Gastroesophageal sphincter (tissue), 3 donors: Measurements from ENCODE around the gene CFP.

ENCODE experiments used
- CTCF ChIP-seq, 4 experiments: fragments of 200-600 bp in 2 of 4; fragments of 450-650 bp in 2 of 4; sonication (generic) in 1 of 4; IDR thresholded peaks; one replicate each; pipeline ENCODE4 v1.5.1; 2017 to 2019; ENCODE audit warnings: antibody characterized with exemption in 4 of 4, mild to moderate bottlenecking in 2 of 4, moderate library complexity in 2 of 4
- EP300 ChIP-seq: sonication (generic); formaldehyde crosslinking; IDR thresholded peaks from one replicate; pipeline ENCODE4 v1.6.1; 2017; ENCODE audit warnings: antibody characterized with exemption, mild to moderate bottlenecking
- POLR2A ChIP-seq, 2 donors: fragments of 450-650 bp; IDR thresholded peaks; one replicate each; pipeline ENCODE4 v1.6.1; 2017; ENCODE audit warnings: antibody characterized with exemption in 2 of 2, mild to moderate bottlenecking in 2 of 2, moderate library complexity in 1 of 2
- POLR2AphosphoS5 ChIP-seq: sonication (generic); formaldehyde crosslinking; IDR thresholded peaks from one replicate; pipeline ENCODE4 v1.6.1; 2017; ENCODE audit warnings: antibody characterized with exemption

DNA sequence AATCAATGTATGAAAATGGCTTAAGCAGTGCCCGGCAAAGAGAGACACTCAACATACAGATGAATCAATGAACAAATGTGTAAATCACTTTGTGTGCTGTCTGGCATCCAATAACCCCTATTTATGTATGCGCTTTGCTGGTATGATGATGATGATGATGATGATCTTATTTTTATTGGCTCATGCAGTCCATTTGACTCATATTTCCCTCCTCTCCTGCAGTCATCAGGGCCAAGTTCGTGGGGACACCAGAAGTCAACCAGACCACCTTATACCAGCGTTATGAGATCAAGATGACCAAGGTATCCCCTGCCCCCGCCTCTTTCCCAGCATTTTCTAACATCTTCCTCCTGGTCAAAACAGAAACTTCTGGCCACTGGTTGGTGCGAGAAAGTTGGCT lies 45.0 kb downstream of the CFP start:
- TF ChIP-seq CTCF (IDR thresholded peaks at IDR 0.05) = no peak
- TF ChIP-seq POLR2AphosphoS5 = no peak
- no peak for TF ChIP-seq EP300
- TF ChIP-seq POLR2A (IDR thresholded peaks at IDR 0.05) = no peak
